ENCODE measurements around the gene FHIT. TPM values are rescaled to one million over a fixed set of nuclear protein-coding genes. Genes with fewer than 3 reads are reported as not detected.

Gene FHIT
- total and polyA plus RNA-seq, 9 donors, result 5.1 to 11.8 (median 9.5) TPM

DNA sequence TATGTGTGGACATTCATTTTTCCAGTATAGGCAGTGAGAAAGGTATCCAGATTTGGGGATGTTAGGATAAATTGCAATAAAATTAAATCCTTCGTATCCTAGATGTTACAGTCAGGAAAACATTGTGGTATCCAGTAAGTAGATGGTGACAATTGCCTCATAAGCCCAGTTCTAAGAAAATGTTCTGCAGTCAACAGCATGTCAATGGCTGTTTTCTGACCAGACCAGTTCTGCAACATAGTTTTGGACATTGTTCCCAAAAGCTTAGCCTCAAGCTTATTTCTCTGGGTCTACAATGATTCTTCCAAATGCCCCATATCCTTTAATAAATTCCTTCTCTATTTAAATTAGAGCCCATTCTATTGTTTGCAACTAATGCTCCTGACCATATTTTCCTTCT lies 480.7 kb downstream of the FHIT start:
- 67 to 97% (median 95%) methylated on average over 1 of the region's 1 CpG for WGBS, 3 donors
- Histone ChIP-seq H3K27me3 (no peaks in the 10 kb centered on the region), H3K36me3 (no peaks in the 10 kb centered on the region), H3K27ac (no peak overlapping the region), H3K4me1 (ENCODE audit: insufficient read depth) (no peaks in the 10 kb centered on the region), H3K4me3 (no peak overlapping the region), H3K9me3 (no peaks in the 10 kb centered on the region)
- no peak for TF ChIP-seq EP300 (IDR thresholded peaks at IDR 0.05)
- no peak for TF ChIP-seq POLR2A (IDR thresholded peaks at IDR 0.05)
- TF ChIP-seq, protein P1, sequence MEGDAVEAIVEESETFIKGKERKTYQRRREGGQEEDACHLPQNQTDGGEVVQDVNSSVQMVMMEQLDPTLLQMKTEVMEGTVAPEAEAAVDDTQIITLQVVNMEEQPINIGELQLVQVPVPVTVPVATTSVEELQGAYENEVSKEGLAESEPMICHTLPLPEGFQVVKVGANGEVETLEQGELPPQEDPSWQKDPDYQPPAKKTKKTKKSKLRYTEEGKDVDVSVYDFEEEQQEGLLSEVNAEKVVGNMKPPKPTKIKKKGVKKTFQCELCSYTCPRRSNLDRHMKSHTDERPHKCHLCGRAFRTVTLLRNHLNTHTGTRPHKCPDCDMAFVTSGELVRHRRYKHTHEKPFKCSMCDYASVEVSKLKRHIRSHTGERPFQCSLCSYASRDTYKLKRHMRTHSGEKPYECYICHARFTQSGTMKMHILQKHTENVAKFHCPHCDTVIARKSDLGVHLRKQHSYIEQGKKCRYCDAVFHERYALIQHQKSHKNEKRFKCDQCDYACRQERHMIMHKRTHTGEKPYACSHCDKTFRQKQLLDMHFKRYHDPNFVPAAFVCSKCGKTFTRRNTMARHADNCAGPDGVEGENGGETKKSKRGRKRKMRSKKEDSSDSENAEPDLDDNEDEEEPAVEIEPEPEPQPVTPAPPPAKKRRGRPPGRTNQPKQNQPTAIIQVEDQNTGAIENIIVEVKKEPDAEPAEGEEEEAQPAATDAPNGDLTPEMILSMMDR (IDR thresholded peaks at IDR 0.05), result no peak
- intact Hi-C loops (cut with DNase I), result no loop called here
- DNase-seq, result no peak

DNA sequence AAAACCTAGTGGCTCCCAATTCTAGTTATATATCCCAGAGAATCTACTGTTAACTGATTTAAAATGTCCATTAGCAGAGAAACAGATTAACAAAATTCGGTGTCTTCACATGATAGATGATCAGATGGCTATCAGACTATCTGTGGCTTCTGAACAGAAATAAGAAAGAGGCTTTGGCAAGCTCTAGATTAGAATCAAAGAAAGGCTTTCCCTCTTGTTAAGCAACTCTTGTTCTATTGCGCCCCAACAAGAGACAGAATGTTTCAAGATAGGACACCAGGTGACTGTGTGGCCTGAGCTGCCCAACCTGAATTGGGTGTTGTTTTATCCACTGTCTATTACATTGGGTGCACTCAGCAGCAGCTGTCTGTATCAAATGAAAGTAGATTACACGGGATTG lies 483.7 kb downstream of the FHIT start:
- intact Hi-C loops (cut with DNase I), result no loop called here
- Histone ChIP-seq H3K4me1 (ENCODE audit: insufficient read depth) (no peaks in the 10 kb centered on the region), H3K36me3 (no peaks in the 10 kb centered on the region), H3K27ac (no peak overlapping the region), H3K9me3 (no peaks in the 10 kb centered on the region), H3K4me3 (no peak overlapping the region), H3K27me3 (no peaks in the 10 kb centered on the region)
- no peak for TF ChIP-seq EP300 (IDR thresholded peaks at IDR 0.05)
- TF ChIP-seq, protein P1 (IDR thresholded peaks at IDR 0.05), result no peak
- TF ChIP-seq POLR2A (IDR thresholded peaks at IDR 0.05), result no peak
- no peak for DNase-seq
- WGBS, 3 donors, result 64 to 78% (median 65%) methylated on average over 3 of the region's 3 CpGs

DNA sequence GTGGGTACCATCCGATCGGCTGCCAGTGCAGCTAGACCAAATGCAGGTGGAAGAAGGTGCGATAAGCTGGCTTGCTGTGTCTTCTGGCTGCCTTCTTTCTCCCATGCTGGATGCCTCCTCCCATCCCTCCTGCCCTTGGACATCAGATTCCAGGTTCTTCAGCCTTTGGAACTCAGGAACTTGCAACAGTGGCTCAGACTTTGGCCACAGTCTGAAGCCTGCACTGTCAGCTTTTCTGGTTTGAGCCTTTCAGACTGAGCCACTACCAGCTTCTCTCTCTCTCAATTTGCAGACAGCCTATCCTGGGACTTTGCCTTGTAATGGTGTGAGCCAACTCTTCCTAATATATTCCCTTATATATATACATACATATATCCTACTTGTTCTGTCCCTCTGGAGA lies 485.5 kb downstream of the FHIT start:
- no peaks in the 10 kb centered on the region for H3K4me1 ChIP-seq (ENCODE audit: insufficient read depth)
- TF ChIP-seq, protein P1 (IDR thresholded peaks at IDR 0.05), result no peak
- no peak for TF ChIP-seq POLR2A (IDR thresholded peaks at IDR 0.05)
- no peak for TF ChIP-seq EP300 (IDR thresholded peaks at IDR 0.05)
- no peak overlapping the region for H3K27ac ChIP-seq
- no peaks in the 10 kb centered on the region for H3K9me3 ChIP-seq
- intact Hi-C loops (cut with DNase I), result no loop called here
- H3K36me3 ChIP-seq, result no peaks in the 10 kb centered on the region
- DNase-seq, result no peak
- H3K27me3 ChIP-seq, result no peaks in the 10 kb centered on the region
- 84 to 93% (median 92%) methylated on average over 3 of the region's 3 CpGs for WGBS, 3 donors
- no peak overlapping the region for H3K4me3 ChIP-seq

DNA sequence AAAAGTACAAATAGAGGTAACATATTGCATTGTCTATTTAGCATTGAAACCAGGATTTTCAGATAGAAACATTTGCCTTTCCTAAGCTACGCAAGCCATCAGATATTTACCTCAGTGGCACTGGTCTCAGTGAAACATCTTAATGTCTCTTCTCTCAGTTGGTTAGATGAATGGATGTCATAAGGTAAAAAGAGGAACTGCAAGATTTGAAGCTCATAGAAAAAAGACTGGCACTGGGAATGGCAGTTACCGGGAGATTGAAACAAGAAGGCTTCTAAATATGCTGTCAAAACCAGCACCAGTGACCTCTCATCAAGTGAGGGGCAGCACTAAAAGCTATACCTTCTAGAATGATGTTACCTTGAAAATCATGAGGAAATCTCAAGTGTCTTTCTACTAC lies 486.4 kb downstream of the FHIT start:
- DNase-seq, result no peak
- Histone ChIP-seq H3K9me3 (no peaks in the 10 kb centered on the region), H3K36me3 (no peaks in the 10 kb centered on the region), H3K27ac (no peak overlapping the region), H3K27me3 (no peaks in the 10 kb centered on the region), H3K4me1 (ENCODE audit: insufficient read depth) (no peaks in the 10 kb centered on the region), H3K4me3 (no peak overlapping the region)
- intact Hi-C loops (cut with DNase I), result no loop called here
- TF ChIP-seq EP300 (IDR thresholded peaks at IDR 0.05), result no peak
- TF ChIP-seq, protein P1 (IDR thresholded peaks at IDR 0.05), result no peak
- TF ChIP-seq POLR2A (IDR thresholded peaks at IDR 0.05), result no peak
- 92 to 99% (median 98%) methylated on average over 2 of the region's 2 CpGs for WGBS, 3 donors

DNA sequence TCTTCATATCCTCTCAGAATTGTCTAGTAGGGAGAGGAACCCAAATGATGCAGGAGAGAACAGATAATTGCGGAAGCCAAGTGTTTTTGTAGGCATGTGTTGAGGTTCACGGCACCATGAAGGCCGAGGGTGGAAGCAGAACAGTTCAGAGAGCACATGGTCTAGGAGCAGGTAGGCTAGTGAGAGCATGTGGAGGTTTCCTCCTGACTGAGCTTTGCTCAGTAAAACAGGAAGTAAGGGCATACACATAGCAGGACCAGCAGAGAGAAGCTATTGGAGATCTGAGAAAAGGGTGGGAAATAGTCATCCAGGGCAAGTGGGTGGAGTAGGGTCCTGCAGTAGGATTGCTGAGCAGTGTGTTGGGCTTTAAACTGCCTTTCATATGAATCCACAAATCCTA lies 491.1 kb downstream of the FHIT start:
- WGBS, 3 donors, result 94 to 96% (median 94%) methylated on average over 3 of the region's 3 CpGs

More for the DNA sequence above, 491.1 kb downstream of the FHIT start:
- Histone ChIP-seq H3K4me3 (no peak overlapping the region), H3K9me3 (no peaks in the 10 kb centered on the region), H3K27ac (no peak overlapping the region), H3K36me3 (no peaks in the 10 kb centered on the region), H3K4me1 (ENCODE audit: insufficient read depth) (no peaks in the 10 kb centered on the region), H3K27me3 (no peaks in the 10 kb centered on the region)
- no peak for DNase-seq
- intact Hi-C loops (cut with DNase I), result no loop called here
- TF ChIP-seq EP300 (IDR thresholded peaks at IDR 0.05), result no peak
- TF ChIP-seq, protein P1 (IDR thresholded peaks at IDR 0.05), result no peak
- TF ChIP-seq POLR2A (IDR thresholded peaks at IDR 0.05), result no peak

Measured in ovary (tissue), 9 donors.